Stimulated activated effector memory CD8-positive, alpha-beta T cell treated with anti-CD3 and anti-CD28 coated beads, Interleukin-12 subunit alpha, Interleukin-12 subunit beta, amount 100 ng/mL, for 72 hours (primary cell): ENCODE data around the gene REG3A.
A peak's percentile ranks its signal among the peaks of the same experiment; 100 is the strongest.

ENCODE experiments used
- ATAC-seq: fragments of 150-1000 bp; cut with Tn5 transposase; 2 replicates; pipeline ENCODE4 v1.10.0; 2021
- DNase-seq, 2 donors: peaks; one replicate each; pipeline ENCODE4 v3.0.0; 2021 to 2022; ENCODE audit warnings: low spot score in 2 of 2
- H3K27ac Mint-ChIP-seq: one replicate; pipeline ENCODE4 v1.8.0; 2022; ENCODE audit warnings: mild to moderate bottlenecking, mixed read lengths
- H3K36me3 Mint-ChIP-seq: one replicate; pipeline ENCODE4 v1.8.0; 2022; ENCODE audit warnings: mild to moderate bottlenecking, mixed read lengths
- H3K4me1 Mint-ChIP-seq: one replicate; pipeline ENCODE4 v1.8.0; 2022; ENCODE audit warnings: mixed read lengths
- H3K4me3 Mint-ChIP-seq: one replicate; pipeline ENCODE4 v1.8.0; 2022; ENCODE audit warnings: mild to moderate bottlenecking, mixed read lengths
- H3K9me3 Mint-ChIP-seq: one replicate; pipeline ENCODE4 v1.8.0; 2022; ENCODE audit warnings: mixed read lengths

Gene REG3A

DNA sequence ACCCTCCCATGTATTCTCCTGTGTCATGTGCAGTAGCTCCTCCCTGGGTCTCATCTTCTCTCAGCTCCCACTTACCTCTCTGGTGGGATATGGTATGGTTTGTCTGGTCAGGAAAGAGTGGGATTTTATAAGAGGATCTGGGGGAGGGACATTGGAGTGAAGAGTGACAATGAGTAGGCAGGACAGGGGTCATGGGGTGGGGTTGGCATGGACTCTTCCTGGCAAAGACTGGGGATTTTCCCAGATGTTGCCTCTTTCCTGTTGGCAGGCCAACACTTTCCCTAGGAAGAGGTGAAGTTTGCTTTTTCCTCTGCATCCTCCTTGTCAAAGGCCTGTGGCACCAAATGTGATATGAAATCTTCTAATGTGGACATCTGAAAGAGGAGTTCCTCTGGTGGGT lies at the start of gene REG3A:
REG3A (minus strand) TSS at position 101 of the 400 bp plus-strand sequence. CDS start 348 bp downstream, outside the sequence.
- H3K27ac Mint-ChIP-seq = no peak within 1 kb of the TSS
- ATAC-seq (no peak), DNase-seq (no peak)
- H3K9me3 Mint-ChIP-seq = peaks cover 12% of the 10 kb centered on the region
- no peak within 1 kb of the TSS for H3K4me3 Mint-ChIP-seq
- no peaks in the 10 kb centered on the region for H3K4me1 Mint-ChIP-seq
- H3K36me3 Mint-ChIP-seq = no peaks in the 10 kb centered on the region

DNA sequence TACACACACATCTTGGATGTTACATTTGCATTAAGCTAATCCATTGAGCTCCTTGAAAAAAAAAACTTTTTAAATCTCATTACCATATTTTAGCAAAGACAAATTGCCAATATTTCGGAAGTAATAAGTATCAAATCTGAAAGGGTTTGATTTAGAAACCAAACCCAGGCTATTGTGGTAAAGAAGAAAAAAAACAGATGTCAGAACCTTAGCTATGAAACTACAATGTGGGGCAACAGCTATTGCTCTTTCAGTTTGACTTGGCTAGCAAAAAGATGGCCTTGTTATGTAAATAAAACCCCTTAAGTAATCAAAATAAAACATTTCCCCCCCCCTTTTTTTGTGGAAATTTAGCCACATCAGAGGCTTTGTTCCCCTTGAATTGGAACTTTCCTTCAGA lies 41.2 kb upstream of the REG3A start:
- Mint-ChIP-seq H3K4me3 (no peak overlapping the region), H3K4me1 (no peaks in the 10 kb centered on the region), H3K27ac (no peak overlapping the region), H3K36me3 (no peaks in the 10 kb centered on the region), H3K9me3 (peaks cover 12% of the 10 kb centered on the region)
- DNase-seq (no peak), ATAC-seq (no peak)

DNA sequence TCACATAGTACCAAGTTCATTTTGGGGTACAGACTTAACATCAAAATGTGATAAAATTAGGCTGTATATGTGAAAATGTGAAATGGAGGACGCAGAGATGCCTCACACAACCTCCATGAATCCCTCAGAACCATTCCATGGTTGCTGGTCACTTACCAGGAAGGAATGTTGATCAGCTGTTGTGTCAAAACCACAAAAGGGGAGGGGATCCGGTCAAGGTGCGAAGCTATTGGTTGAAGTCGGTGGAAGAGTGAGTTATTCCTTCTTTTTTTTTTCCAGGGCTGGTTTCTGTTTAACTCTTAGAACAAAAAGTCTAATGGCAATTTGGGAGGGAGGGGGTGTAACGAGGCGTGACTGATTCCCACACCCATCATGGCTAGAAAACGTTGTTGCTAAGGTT lies 32.3 kb upstream of the REG3A start:
- no peak for DNase-seq
- Mint-ChIP-seq H3K4me1 (no peaks in the 10 kb centered on the region), H3K36me3 (no peaks in the 10 kb centered on the region), H3K4me3 (no peak overlapping the region), H3K9me3 (peaks cover 11% of the 10 kb centered on the region), H3K27ac (no peak overlapping the region)
- no peak for ATAC-seq

DNA sequence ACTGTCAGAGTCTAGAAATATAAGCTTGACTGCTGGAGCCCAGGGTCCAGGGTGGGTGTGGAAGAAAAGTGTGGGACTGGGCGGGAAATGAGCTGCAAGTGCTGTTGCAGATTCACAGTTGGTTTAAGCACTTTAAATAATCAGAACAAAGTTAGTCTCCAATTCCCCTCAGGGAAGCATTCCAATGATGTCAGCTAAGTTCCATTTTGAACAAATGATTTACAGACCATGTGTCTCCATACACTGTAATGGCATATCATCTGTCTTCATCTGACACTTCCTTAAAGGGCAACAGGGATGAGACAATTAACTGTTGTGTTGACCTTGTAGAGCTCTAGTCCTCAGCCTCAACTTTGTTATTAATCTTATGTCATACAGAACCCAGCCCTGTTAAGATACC lies 31.5 kb upstream of the REG3A start:
- no peaks in the 10 kb centered on the region for H3K4me1 Mint-ChIP-seq
- ATAC-seq (no peak), DNase-seq (no peak)
- H3K4me3 Mint-ChIP-seq = no peak overlapping the region
- no peak overlapping the region for H3K27ac Mint-ChIP-seq
- H3K9me3 Mint-ChIP-seq = peaks cover 9% of the 10 kb centered on the region
- H3K36me3 Mint-ChIP-seq = no peaks in the 10 kb centered on the region

DNA sequence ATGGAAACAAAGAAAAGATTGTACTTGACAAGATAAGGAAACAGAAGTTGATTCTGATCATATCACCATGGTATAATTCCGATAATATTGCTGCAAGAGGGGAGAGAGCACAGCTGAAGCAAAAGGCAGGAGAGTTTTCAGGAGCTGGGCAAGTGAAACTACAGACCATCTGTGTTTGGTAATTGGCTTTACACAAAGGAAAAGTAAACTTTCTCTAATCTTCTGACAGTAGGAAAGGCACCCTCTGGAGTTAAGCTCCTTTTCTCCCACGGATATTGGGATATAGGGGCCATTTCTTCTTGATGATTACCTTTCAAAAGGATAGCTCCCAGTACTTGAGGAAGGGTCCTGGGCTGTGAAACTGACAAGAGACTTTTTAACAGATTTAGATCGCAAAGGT lies 29.9 kb upstream of the REG3A start:
- Mint-ChIP-seq H3K4me1 (no peaks in the 10 kb centered on the region), H3K36me3 (no peaks in the 10 kb centered on the region), H3K9me3 (peaks cover 8% of the 10 kb centered on the region), H3K4me3 (no peak overlapping the region), H3K27ac (no peak overlapping the region)
- ATAC-seq = no peak
- DNase-seq = no peak

DNA sequence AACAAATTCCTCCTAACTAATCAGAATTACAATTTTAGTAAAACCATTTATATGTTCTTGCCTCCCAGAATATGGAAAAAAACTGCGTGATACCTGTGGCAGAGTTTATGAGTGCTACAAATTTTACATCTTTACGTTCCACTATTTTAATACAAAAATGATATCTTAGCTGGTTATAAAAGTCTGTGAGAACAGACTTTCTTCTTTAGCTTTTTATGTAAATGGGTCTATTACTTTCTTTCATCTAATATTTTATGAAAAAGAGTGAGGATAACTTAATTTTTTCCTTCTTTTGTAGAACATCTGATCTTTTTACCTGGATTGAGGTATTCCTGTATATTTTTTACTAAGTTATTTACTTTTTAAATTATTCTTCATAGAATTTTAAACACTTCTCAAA lies 22.1 kb upstream of the REG3A start:
- Mint-ChIP-seq H3K4me1 (no peaks in the 10 kb centered on the region), H3K27ac (no peak overlapping the region), H3K36me3 (no peaks in the 10 kb centered on the region), H3K4me3 (no peak overlapping the region), H3K9me3 (peaks cover 14% of the 10 kb centered on the region)
- DNase-seq = no peak
- no peak for ATAC-seq

DNA sequence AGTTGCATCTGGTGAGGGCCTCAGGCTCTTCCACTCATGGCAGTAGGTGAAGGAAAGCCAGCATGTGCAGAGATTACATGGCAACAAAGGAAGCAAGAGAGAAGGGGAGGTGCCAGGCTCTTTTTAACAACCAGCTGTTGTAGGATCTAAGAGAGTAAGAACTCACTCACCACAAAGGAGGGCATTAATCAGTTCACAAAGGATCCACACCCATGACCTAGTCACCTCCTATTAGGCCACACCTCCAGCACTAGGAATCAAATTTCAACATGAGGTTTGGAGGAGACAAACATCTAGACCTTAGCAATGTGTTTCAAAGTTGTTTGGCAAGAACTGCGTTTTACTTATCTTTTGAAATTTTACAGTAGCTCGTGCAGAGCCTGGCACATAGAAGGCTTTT lies 20.5 kb upstream of the REG3A start:
- DNase-seq (no peak), ATAC-seq (no peak)
- H3K9me3 Mint-ChIP-seq = peaks cover 16% of the 10 kb centered on the region
- no peaks in the 10 kb centered on the region for H3K36me3 Mint-ChIP-seq
- no peak overlapping the region for H3K4me3 Mint-ChIP-seq
- H3K4me1 Mint-ChIP-seq = no peaks in the 10 kb centered on the region
- no peak overlapping the region for H3K27ac Mint-ChIP-seq

DNA sequence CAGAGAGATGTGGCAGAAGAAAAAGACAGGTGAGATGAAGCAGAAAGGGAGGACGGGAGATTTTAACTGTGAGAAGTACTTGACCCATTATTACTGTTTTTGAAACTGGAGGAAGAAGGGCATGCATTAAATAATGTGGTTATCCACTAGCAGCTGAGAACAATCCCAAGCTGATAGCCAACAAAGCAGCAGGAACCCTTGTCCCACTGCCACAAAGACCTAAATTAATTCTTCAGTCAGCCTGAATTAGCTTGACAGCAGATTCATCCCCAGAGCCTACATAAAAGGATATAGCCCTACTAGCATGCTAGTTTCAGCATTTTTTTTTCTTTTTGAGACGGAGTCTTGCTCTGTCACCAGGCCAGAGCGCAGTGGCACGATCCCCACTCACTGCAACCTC lies 19.5 kb upstream of the REG3A start:
- ATAC-seq (no peak), DNase-seq (no peak)
- no peaks in the 10 kb centered on the region for H3K4me1 Mint-ChIP-seq
- H3K27ac Mint-ChIP-seq = no peak overlapping the region
- peaks cover 18% of the 10 kb centered on the region for H3K9me3 Mint-ChIP-seq
- no peaks in the 10 kb centered on the region for H3K36me3 Mint-ChIP-seq
- H3K4me3 Mint-ChIP-seq = no peak overlapping the region

DNA sequence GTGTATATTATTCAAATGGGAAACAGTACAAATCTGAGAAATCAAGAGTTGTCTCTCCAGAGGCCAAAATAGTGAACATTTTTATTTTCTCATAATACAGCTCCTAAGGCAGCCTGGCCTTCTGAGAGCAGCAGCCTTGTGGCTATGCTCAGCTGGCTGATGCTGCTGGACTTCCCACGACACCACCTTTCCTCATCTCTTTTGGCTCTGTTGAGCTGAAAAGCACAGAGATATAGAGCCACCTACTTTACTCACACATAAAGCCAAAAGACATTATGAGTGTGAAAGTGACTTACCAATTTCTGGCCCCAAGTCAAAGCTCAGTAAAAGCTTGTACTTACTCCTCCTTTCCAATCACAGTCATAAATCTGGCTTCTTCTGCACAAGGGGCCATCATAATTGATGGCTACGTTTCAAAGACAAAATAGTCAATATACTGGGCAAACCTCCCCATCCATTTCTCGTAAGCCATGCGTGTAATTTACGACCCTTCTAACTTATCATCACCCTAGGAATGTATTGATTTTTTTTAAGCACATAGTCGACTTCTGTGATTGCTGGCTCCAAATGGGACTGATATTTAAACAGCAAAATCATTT lies 18.6 kb upstream of the REG3A start:
- Mint-ChIP-seq H3K4me1 (no peaks in the 10 kb centered on the region), H3K4me3 (no peak overlapping the region), H3K36me3 (no peaks in the 10 kb centered on the region), H3K27ac (no peak overlapping the region), H3K9me3 (peaks cover 21% of the 10 kb centered on the region)
- ATAC-seq (no peak), DNase-seq (no peak)

DNA sequence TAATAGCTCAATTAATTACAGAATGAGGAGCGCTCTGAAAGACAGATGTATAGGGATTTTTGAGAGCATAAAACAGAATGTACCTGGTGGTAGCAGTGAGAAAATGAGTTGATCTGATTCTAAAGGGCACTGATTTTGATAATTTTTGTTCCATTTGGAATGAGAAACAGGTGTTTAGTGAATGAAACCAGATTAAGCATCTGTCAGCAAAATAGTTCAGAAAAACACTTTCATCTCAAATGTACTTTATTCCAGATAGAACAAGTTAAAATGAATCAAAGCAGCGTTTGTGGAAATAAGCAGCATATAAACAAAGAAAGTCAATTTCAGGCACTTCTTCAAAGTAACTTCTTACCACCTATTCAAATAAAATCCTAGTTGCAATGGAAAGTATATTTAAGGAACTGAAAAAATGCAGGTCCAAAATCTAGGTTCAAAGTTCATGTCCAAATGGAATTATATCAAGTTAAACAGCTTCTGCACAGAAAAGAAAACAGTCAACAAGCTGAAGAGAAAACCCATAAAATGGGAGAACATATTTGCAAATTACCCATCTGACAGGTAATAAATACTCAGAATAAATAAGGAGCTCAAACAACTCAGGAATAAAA lies 11.9 kb upstream of the REG3A start:
- Mint-ChIP-seq H3K9me3 (peaks cover 11% of the 10 kb centered on the region), H3K4me1 (no peaks in the 10 kb centered on the region), H3K36me3 (no peaks in the 10 kb centered on the region), H3K27ac (no peak overlapping the region), H3K4me3 (no peak overlapping the region)
- DNase-seq (no peak), ATAC-seq (no peak)

DNA sequence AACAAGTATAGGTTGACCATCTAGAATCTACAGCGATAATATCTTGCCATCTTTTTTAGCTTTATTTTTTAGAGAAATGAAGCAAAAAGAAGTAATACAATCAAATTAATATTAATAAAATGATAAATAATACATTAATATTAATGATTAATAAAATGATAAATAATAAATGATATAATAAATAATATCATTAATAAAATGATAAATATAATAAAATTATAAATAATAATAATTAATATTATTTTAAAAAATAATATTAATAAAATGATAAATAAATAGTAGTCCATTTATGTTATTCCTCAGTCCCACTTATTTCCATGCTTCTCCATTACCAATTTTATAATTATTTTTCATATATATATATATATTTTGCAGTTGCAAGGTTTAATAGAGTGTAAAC lies 3.2 kb upstream of the REG3A start:
- no peak overlapping the region for H3K27ac Mint-ChIP-seq
- no peak for ATAC-seq
- no peak overlapping the region for H3K4me3 Mint-ChIP-seq

DNA sequence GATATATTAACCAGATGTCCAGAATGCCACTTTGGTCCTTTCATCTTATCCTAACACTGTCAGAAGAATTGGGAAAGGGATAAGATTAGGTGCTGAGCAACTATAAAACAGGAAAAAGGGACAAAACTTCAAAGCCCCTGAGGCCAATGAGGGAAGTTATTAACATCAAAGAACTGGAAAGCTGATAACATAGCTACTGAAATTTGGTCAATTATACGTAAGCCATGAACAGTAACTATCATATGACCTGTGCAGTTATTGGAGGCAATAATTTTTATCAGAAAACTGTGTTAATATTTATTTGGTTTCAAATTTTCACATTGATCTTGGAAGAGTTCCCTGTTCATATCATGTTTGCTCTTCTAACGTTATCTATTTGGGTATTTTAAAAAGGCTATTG lies 2.6 kb upstream of the REG3A start:
- Mint-ChIP-seq H3K4me3 (no peak overlapping the region), H3K36me3 (no peaks in the 10 kb centered on the region), H3K4me1 (no peaks in the 10 kb centered on the region), H3K9me3 (peaks cover 12% of the 10 kb centered on the region), H3K27ac (no peak overlapping the region)
- ATAC-seq = no peak
- DNase-seq = no peak

More for the DNA sequence above, 3.2 kb upstream of the REG3A start:
- Mint-ChIP-seq H3K9me3 (peaks cover 12% of the 10 kb centered on the region), H3K36me3 (no peaks in the 10 kb centered on the region), H3K4me1 (no peaks in the 10 kb centered on the region)
- no peak for DNase-seq

DNA sequence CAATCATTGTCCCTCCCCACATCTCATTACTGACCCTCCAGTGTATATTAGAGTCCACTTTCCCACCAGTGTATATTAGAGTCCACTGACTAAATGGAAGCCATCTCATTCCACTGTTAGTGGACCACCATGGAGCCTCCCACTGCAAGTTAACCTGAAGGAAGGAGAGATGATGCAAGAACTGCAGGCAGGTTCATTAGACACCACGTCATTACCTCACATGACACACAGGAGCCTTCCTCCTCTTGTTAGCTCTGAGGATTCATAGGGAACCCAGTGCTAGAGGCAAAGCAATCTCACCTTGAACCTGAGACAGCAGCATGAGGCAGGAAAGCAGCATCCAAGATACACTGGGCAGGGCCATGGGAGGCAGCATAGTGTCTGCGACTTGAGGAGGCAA lies 523 bp downstream of the REG3A start:
- Mint-ChIP-seq H3K4me1 (no peaks in the 10 kb centered on the region), H3K36me3 (no peaks in the 10 kb centered on the region), H3K4me3 (no peak overlapping the region), H3K27ac (no peak overlapping the region), H3K9me3 (peaks cover 10% of the 10 kb centered on the region)
- peak; percentile 19 for ATAC-seq
- no peak for DNase-seq

DNA sequence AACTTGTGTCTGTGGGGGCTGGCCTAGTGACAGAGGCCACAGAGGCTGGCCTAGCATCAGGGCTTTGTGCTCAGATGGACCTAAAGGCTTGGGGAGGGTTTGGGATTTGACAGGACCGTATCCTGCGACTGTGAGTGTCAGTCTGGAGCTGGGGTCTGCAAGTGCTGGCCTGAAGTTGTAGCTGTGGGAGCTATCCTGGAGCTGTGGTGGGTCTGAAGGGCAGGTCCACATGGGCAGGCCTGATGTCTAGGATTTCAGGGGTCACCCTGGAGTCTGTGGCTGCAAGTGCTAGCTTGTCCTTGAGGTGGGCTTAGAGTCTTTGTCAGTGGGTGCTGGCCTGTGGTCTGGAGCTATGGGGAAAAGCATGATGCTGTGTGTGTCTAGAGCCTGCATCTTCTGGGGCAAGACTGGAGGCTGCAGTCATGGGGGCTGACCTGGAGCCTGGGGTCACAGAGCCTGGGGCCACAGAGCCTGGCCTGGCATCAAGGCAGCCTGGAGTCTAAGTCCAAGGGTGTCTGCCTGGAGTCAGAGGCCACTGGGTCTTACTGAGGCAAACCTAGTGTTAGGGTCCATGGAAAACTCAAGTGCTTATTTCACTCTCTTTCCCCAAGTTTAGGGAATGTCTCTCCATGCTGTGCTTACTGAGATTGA lies 3.6 kb downstream of the REG3A start:
- Mint-ChIP-seq H3K4me3 (no peak overlapping the region), H3K36me3 (no peaks in the 10 kb centered on the region), H3K9me3 (peaks cover 12% of the 10 kb centered on the region), H3K27ac (no peak overlapping the region), H3K4me1 (no peaks in the 10 kb centered on the region)
- ATAC-seq = no peak
- no peak for DNase-seq

DNA sequence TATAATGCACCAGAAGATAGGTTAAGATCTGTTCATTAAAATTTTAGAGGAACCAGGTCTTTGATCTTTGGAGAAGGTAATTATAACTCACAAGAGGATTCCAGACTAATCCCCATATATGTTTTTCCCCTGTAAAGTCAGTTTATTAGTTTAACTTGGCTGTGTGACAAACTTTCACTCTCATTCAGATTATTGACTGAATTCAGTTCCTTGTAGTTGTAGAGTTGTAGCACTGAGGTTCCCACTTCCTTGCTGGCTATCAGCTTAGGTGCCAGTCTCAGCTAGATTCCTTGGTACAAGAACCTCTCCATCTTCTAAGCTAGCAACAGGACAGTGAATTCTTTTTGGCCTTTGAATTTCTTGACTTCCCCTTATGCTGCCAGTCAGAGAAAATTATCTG lies 20.1 kb downstream of the REG3A start:
- peaks cover 21% of the 10 kb centered on the region for H3K9me3 Mint-ChIP-seq
- H3K4me3 Mint-ChIP-seq = no peak overlapping the region
- H3K4me1 Mint-ChIP-seq = no peaks in the 10 kb centered on the region
- H3K36me3 Mint-ChIP-seq = no peaks in the 10 kb centered on the region
- DNase-seq (no peak), ATAC-seq (no peak)
- no peak overlapping the region for H3K27ac Mint-ChIP-seq

DNA sequence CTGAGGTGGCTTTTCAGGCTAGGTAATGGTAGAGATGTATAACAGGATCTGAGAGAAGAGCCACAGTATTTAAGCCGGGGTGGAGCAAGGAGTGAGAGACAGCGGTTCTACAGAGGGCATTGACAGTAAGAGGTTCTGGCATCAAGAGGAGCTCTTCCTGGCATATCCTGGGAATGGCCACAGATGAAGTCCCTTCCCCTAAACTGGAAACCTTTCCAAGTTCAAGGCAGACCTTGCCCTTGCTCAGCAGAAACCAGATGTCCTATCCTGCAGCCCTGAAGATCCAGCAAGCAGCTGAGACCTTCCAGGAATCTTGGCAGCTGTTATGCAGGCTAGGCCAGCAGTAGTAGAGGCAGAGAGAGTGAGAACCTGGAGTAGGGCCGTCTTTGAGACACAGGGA lies 21.2 kb downstream of the REG3A start:
- DNase-seq (no peak), ATAC-seq (no peak)
- Mint-ChIP-seq H3K4me3 (no peak overlapping the region), H3K36me3 (no peaks in the 10 kb centered on the region), H3K4me1 (no peaks in the 10 kb centered on the region), H3K9me3 (peaks cover 16% of the 10 kb centered on the region), H3K27ac (no peak overlapping the region)
